Measurements from ENCODE around the gene NUS1.
"Not testable (repeated sequence)": the region's sequence is repeated elsewhere in the genome, so short reads cannot be mapped to it uniquely, and the experiment has no call there.

The NUS1 gene

GRCh38 chr6:117718895-117719294 is 43.6 kb downstream of the NUS1 start:
- ATAC-seq = no peak

- ATAC-seq = not testable (repeated sequence)
Measured at GRCh38 chr6:117721520-117721919, 46.3 kb downstream of the NUS1 start.

GRCh38 chr6:117728626-117729025 is 53.4 kb downstream of the NUS1 start:
- no peak for ATAC-seq

- no peak for ATAC-seq
Measured at GRCh38 chr6:117729613-117730012, 54.3 kb downstream of the NUS1 start.

- no peak for ATAC-seq
Measured at GRCh38 chr6:117733341-117733740, 58.1 kb downstream of the NUS1 start.

- no peak for ATAC-seq
Measured at GRCh38 chr6:117739869-117740268, 64.6 kb downstream of the NUS1 start.

GRCh38 chr6:117740605-117741004 is 65.3 kb downstream of the NUS1 start:
- ATAC-seq = no peak

- not testable (repeated sequence) for ATAC-seq
Measured at GRCh38 chr6:117750675-117751074, 75.4 kb downstream of the NUS1 start.
